ENCODE measurements around the gene GMDS.

The GMDS gene

GRCh38 chr6:1965596-1966224 is 279.7 kb downstream of the GMDS start:
- Histone ChIP-seq H3K9me3 (no peaks in the 10 kb centered on the region), H3K4me3 (no peak overlapping the region), H3K27ac (no peak overlapping the region), H3K27me3 (no peaks in the 10 kb centered on the region), H3K4me1 (no peaks in the 10 kb centered on the region), H3K36me3 (no peaks in the 10 kb centered on the region)
- intact Hi-C loops (cut with DNase I; ENCODE audit: low total_unique reads), result no loop called here
- TF ChIP-seq, protein P1, sequence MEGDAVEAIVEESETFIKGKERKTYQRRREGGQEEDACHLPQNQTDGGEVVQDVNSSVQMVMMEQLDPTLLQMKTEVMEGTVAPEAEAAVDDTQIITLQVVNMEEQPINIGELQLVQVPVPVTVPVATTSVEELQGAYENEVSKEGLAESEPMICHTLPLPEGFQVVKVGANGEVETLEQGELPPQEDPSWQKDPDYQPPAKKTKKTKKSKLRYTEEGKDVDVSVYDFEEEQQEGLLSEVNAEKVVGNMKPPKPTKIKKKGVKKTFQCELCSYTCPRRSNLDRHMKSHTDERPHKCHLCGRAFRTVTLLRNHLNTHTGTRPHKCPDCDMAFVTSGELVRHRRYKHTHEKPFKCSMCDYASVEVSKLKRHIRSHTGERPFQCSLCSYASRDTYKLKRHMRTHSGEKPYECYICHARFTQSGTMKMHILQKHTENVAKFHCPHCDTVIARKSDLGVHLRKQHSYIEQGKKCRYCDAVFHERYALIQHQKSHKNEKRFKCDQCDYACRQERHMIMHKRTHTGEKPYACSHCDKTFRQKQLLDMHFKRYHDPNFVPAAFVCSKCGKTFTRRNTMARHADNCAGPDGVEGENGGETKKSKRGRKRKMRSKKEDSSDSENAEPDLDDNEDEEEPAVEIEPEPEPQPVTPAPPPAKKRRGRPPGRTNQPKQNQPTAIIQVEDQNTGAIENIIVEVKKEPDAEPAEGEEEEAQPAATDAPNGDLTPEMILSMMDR (IDR thresholded peaks at IDR 0.05), result no peak
- DNase-seq, result no peak

GRCh38 chr6:1963596-1963995 is 281.8 kb downstream of the GMDS start:
- Histone ChIP-seq H3K4me1 (peaks cover 0 to 6% (median 1%) of the 10 kb centered on the region in 4 donors), H3K36me3 (no peaks in the 10 kb centered on the region), H3K9me3 (no peaks in the 10 kb centered on the region), H3K27ac (no peak overlapping the region), H3K4me3 (no peak overlapping the region), H3K27me3 (no peaks in the 10 kb centered on the region)
- DNase-seq, result no peak
- intact Hi-C loops (cut with DNase I; ENCODE audit: low total_unique reads), result no loop called here
- TF ChIP-seq, protein P1 (IDR thresholded peaks at IDR 0.05), result no peak

GRCh38 chr6:1962201-1962600 is 283.2 kb downstream of the GMDS start:
- no peaks in the 10 kb centered on the region for H3K36me3 ChIP-seq
- intact Hi-C loops (cut with DNase I; ENCODE audit: low total_unique reads), result no loop called here

DNA sequence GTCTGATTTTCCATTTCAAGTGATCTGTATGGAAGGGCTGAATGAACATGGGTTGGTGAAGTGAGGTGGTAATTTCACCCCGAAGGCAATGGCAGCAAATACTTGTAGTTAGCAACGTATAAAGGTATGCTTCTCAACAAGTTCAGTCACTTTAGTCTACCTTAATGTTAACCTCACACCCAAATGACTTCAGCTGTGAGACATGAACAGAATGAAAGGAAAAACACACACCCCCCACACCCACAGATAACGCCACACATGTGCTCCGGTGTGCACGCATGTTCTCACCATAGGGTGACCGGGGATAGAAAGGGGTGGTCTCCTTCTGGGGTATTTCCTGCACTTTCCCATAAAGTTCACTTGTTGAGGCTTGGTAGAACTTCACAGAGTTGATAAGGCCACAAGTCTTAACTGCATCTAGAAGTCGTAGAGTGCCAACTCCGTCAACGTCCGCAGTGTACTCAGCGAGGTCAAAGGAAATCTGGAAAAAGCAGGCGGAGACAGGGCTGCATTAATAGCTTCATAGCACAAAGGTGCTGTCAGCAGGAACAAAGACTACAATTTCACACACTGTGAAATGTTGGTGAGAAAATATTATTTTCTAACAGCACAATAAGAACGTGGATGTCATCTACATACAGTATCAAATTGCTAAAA is 284.8 kb downstream of the GMDS start:
- no peak for DNase-seq
- H3K27me3 ChIP-seq, result no peaks in the 10 kb centered on the region
- H3K36me3 ChIP-seq, result no peaks in the 10 kb centered on the region
- no peak overlapping the region for H3K4me3 ChIP-seq
- peaks cover 0 to 6% (median 1%) of the 10 kb centered on the region in 4 donors for H3K4me1 ChIP-seq
- TF ChIP-seq, protein P1 (IDR thresholded peaks at IDR 0.05), result no peak
- no peaks in the 10 kb centered on the region for H3K9me3 ChIP-seq
- intact Hi-C loops (cut with DNase I; ENCODE audit: low total_unique reads), result no loop called here
- H3K27ac ChIP-seq, result no peak overlapping the region

More at GRCh38 chr6:1962201-1962600, 283.2 kb downstream of the GMDS start:
- no peak overlapping the region for H3K27ac ChIP-seq
- H3K9me3 ChIP-seq, result no peaks in the 10 kb centered on the region
- no peak overlapping the region for H3K4me3 ChIP-seq
- no peak for DNase-seq
- H3K27me3 ChIP-seq, result no peaks in the 10 kb centered on the region
- H3K4me1 ChIP-seq, result peaks cover 0 to 6% (median 1%) of the 10 kb centered on the region in 4 donors
- TF ChIP-seq, protein P1 (IDR thresholded peaks at IDR 0.05), result no peak

GRCh38 chr6:1958257-1958656 is 287.1 kb downstream of the GMDS start:
- no peak for DNase-seq
- TF ChIP-seq, protein P1 (IDR thresholded peaks at IDR 0.05), result no peak
- no peak overlapping the region for H3K4me3 ChIP-seq
- H3K27me3 ChIP-seq, result no peaks in the 10 kb centered on the region
- H3K36me3 ChIP-seq, result no peaks in the 10 kb centered on the region
- H3K9me3 ChIP-seq, result no peaks in the 10 kb centered on the region
- H3K27ac ChIP-seq, result no peak overlapping the region
- peaks cover 0 to 6% (median 1%) of the 10 kb centered on the region in 4 donors for H3K4me1 ChIP-seq
- intact Hi-C loops (cut with DNase I; ENCODE audit: low total_unique reads), result no loop called here

All from tibial artery (tissue), 4 donors.